ENCODE data around the gene CEACAM5. TPM values are rescaled to one million over a fixed set of nuclear protein-coding genes. Genes with fewer than 3 reads are reported as not detected.

The CEACAM5 gene
- total RNA-seq, 1 donor from 2014 or later = not detected

Other genes starting within 250 kb of the CEACAM5 start
- gene CEACAM21, start 132.5 kb upstream of the CEACAM5 start, total RNA-seq = 8.8 and 9.7 TPM in 2 replicates
- not detected in 2 replicates for gene CEACAM4, start 81.6 kb upstream of the CEACAM5 start, total RNA-seq
- gene CEACAM7, start 20.4 kb upstream of the CEACAM5 start, total RNA-seq = not detected in 2 replicates
- gene CEACAM6, start 46.9 kb downstream of the CEACAM5 start, total RNA-seq = not detected in 2 replicates
- gene CEACAM3, start 88.0 kb downstream of the CEACAM5 start, total RNA-seq = not detected in 2 replicates
- not detected in 2 replicates for gene LYPD4, start 136.1 kb downstream of the CEACAM5 start, total RNA-seq
- not detected in 2 replicates for gene DMRTC2, start 136.4 kb downstream of the CEACAM5 start, total RNA-seq
- gene RPS19, start 151.6 kb downstream of the CEACAM5 start, total RNA-seq = 1,545 and 1,877 TPM in 2 replicates
- gene CD79A, start 168.7 kb downstream of the CEACAM5 start, total RNA-seq = 0.47 TPM in 1 of 2 replicates, not detected in the other
- gene ARHGEF1, start 174.6 kb downstream of the CEACAM5 start, total RNA-seq = 94.4 and 112 TPM in 2 replicates
- gene ERFL, start 219.8 kb downstream of the CEACAM5 start, total RNA-seq = not detected in 2 replicates